GM21423 (cell line): Measurements from ENCODE around the gene ZNF92.
"Not testable (repeated sequence)": the region's sequence is repeated elsewhere in the genome, so short reads cannot be mapped to it uniquely, and the experiment has no call there.

Source experiments
- ATAC-seq: cut with Tn5 transposase; IDR thresholded peaks from one replicate; pipeline ENCODE4 v1.9.1; 2021; ENCODE audit warnings: mild to moderate bottlenecking, moderate library complexity; ENCODE audit not compliant: unreplicated experiment

Gene ZNF92

DNA sequence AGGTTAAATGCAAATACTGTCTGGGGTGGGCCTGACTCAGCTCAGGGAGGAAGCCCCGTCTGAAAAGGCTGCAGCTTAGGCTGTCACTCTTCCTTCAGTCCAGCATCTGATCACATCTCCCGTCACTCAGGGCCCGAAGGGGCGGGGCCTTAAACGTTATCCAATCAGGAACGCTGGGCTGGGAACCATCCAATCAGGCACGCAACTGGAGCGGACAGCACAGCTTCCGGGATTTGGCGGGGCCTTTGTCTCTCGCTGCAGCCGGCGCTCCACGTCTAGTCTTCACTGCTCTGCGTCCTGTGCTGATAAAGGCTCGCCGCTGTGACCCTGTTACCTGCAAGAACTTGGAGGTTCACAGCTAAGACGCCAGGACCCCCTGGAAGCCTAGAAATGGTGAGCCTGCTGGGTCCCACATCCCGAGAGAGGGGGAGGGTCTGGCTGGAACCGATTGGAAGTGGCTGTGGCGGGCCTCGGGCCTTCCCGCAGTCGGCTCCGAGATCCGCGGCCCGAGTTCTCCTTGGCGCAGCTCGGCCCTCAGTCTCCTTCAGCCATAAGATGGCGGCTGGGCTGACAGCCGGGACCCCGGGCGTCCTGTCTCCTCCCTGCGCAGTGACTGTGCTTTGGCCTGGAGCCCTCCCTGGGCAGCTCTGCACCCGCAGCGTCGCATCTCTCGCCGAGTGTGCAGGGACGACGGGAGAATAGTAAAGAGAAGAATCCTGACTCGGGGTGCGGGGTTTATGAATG is at the start of gene ZNF92:
TSS of gene ZNF92 (plus strand) at position 248 of the 744 bp plus-strand sequence. CDS start at position 391, 143 bp downstream.
- peak; percentile 99 for ATAC-seq

DNA sequence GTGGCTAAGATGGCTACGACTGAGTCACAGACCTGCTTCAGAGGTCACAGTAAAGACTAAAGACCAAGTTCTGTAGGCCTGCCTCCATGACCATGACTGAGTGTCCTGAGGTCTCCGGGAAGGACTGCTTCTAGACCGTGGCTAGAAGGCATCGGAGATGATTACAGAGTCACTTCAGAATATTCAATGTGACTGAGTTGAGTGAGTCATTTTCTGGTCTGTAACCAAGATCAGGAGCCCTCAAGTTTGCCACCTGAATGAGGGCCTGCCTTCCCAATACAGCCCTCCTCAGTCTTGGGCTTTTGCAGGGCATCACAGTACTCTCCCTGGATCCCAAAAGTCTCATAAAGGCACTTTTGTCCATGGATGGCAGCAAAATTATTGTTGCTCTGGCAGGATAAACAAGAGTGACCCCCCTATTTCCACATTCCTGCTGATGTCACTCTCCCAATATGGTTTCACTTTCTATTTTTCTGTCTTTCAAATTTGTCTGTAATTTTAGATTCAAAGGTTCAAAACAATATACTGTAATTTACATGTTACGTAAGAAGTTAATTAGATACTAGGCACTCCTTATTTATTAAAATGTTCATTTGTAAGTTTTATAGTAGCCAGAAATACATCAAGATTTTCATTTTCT is 47.7 kb upstream of the ZNF92 start:
- no peak for ATAC-seq

DNA sequence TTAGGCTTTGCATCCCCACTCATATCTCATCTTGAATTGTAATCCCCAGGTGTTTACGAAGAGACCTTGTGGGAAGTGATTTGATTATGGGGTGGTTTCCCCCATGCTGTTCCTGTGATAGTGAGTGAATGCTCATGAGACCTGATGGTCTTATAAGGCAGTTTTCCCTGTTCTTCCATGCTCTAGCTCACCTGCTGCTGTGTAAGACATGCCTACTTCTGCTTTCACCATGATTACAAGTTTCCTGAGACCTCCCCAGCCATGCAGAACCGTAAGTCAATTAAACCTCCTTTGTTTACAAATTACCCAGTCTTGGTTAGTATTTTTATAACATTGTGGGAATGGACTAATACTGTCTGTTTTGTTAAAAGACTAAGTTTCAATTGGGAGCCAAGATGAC is 35.3 kb upstream of the ZNF92 start:
- ATAC-seq: no peak

DNA sequence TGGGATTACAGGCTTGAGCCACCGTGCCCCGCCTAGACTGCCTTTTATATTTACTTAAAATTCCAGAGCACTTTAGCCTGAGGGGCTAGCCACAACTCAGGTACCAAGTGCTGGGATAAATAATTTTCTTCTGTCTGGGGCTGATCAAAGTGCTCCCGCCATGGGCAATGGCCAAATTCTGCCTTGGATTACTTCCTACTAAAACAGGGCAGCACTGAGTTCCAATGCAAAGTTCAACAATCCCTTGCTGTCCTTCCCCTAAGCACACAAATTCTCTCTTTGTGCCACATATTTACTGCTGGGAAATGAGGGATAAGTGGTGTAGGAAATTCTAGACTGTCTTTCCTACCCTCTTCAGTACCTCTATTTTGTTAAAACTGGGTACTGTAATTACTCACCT is 34.4 kb upstream of the ZNF92 start:
- no peak for ATAC-seq

DNA sequence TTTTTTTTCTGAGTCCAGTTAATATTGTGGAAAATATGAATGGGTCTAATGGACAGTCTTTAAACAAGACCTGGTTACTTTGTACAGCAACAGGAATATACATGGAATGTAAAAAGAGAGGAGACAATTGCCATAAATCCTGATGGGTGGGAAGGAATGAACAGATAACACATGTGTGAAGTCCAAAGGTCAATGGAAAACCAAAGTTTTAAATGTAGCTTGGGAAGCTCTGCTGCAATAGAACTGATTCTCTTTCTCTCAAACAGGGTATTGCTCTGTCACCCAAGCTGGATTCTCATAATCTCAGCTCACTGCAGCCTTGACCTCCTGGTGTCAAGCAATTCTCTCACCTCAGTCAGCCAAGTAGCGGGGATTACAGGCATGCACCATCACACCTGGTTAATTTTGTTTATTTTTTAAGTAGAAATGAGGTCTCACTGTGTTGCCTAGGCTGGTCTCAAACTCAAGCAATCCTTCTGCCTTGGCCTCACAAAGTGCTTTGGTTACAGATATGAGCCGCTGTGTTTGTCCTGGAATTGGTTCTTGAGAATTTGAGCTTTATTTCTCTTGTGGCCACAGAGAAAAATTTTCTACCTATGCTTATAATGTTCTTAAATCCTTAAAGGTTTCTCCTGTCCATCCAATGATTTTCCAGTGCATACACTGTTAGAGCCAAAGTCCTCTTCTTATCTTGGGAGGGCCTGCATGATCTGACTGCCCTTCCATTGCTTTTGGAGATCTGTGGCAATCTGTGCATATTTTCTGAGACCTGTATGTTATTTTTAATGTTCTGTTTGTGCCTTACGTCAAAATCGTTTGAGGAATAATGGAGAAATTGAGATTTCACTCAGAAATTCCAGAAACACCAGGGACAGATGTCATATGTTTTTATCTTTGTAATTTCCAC is 30.7 kb upstream of the ZNF92 start:
- no peak for ATAC-seq

DNA sequence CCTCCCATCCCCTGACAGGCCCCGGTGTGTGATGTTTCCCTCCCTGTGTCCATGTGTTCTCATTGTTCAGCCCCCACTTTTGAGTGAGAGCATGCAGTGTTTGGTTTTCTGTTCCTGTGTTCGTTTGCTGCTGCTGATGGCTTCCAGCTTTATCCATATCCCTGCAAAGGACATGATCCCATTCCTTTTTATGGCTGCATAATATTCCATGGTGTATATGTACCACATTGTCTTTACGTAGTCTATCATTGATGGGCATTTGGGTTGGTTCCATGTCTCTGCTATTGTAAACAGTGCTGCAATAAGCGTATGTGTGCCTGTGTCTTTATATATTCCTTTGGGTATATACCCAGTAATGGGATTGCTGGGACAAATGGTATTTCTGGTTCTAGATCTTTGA is 29.1 kb upstream of the ZNF92 start:
- ATAC-seq: not testable (repeated sequence)

DNA sequence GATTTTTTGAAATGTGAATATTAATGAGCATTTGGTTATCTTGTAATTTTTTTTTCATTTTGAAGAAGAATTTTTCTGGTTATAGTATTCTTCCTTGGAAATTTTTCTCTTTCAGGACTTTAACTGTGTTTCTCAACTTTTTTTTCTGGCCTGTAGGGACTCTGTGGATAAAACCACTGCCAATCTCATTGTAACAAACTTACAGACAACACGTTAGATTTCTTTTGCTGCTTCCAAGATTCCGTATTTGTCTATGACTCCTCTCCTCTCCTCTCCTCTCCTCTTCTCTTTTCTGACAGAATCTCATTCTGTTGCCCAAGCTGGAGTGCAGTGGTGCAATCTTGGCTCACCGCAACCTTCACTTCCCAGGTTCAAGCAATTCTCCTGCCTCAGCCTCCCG is 19.4 kb upstream of the ZNF92 start:
- ATAC-seq: no peak

DNA sequence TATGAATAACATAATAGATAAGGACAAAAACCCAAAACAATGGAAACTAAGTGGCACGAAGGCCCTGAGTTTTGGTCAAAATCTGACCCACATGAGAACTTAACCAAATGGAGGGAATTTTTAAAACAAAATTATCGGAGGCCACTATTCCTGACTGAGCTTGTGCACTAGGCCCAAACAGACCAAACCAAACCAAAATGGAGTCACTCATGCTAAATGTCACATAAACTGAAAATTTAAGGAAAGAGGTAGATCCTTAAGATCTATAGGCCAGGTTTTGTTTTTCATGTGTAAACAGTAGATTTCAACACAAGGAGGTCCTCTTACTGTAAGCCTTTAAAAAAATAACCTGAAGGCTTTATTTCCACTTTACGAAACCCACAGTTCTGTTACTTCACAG is 3.8 kb upstream of the ZNF92 start:
- ATAC-seq: no peak

DNA sequence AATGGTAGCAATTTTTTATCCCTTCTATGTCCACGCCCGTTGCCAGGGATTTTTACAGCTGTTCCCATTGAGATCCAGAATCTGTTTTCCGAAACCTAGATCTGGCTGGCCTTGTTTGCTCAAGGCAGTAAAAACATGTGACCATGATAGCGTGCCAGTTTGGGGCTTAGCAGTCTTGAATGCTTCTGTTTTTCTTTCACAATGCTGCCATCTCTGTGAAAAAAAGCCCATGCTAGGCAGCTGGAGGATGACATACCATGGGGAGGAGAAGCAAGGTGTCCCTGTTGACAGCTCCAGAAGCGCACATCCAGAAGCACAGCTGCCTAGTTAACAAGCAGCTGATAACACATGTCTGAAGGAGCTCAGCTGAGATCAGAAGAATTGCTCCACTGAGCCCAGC is 2.2 kb upstream of the ZNF92 start:
- ATAC-seq: no peak

DNA sequence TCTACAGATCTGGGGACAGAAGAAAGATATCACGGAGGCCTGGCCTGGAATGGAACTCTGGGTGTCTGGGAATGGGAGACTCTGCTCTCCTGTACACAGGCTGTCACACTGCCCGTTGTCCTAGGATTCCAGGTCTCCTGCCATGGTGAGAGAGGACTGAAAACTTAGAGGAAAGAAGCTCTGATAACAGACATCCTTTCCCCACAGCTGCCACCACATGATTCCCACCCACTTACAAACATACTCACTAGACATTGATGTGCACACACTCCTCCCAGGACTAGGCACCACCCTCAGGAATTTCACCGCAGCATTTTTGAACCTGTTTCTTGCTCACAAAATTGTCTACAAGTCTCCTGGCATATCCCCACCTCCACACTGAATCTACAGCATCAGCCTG is 5.7 kb downstream of the ZNF92 start:
- ATAC-seq: no peak

DNA sequence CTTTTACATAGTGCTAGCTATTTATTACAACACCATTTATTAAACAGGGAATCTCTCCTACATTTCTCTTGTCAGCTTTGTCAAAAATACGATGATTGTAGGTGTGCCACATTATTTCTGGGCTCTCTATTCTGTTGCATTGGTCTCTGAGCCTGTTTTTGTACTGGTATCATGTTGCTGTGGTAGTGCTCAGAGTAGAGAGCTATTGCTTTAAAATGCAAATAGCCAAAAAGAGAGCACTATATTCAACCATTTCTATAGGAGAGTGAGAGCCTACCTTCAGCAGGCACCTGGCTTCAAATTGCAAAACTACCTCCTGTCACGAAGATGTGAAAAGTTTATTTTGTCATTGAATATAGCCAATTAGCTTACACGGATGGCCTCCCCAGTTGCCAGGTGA is 8.1 kb downstream of the ZNF92 start:
- no peak for ATAC-seq

DNA sequence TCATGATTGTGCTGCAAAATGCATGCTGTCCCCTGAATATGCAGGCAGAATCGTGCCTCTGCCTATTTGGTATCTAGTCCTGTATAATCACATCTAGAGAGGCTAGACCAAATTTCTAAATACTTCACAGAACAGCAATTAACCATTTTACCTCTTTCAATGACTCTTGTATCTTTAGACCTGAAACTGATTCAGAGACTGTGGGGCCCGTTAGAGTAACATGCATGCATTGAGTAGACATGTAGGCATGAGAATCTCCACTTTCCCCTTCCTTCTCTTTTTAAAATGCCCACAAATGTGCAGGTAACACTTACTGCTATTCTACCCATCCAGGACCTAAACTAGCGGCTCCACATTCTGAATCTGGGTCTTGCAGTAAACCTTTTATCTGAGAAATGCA is 8.8 kb downstream of the ZNF92 start:
- no peak for ATAC-seq

DNA sequence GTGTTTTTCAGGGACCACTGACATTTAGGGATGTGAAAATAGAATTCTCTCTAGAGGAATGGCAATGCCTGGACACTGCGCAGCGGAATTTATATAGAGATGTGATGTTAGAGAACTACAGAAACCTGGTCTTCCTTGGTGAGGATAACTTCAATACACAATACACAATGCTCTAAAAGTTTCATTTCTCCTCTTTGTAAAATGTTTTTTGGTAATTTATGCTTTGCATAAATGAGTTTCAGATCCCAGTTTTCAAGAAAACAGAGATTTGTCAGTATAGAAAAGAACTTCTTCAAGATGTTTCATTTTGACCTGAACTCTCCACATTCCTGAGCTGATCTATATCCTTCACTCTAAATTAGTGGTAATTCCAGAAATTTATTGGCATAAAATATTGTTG is 14.2 kb downstream of the ZNF92 start:
- ATAC-seq: no peak

DNA sequence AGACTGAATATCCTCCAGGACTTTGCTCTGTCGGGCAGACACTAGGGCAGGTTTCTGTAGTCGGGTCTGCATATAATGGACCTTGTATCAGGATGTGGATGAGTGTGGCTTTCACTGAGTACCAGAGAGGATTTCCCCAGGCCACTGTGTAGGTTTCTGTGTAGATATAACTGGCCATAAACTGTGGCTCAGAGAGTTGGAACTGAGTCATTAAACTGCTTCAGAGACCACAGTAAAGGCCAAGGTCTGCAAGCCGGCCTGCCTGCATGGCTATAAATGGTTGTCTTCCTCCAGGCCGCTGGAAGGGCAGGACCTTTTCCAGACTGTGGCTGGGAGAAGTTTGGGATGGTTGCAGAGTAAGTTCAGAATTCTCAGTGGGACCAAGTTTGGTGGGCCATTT is 16.9 kb downstream of the ZNF92 start:
- peak; percentile 90 for ATAC-seq

DNA sequence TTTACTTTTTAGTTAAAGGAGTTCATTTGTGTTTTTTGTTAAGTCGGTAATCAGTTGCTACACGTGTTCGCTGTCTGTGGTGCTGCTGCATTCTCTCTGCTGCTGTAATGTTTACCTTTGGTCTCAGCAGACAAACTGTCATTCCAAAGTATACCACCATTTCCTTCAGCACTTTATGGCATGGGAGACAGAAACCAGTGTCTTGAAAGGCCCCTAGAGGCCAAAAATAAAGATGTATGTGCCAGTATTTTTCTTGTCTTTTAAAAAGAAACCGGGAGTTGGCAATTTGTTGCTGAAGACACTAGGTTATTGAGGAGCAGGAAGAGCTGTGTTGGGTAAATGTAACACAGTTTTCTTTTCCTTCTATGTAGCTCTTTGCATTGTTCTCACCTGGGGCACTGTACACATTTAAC is 24.1 kb downstream of the ZNF92 start:
- ATAC-seq: no peak

DNA sequence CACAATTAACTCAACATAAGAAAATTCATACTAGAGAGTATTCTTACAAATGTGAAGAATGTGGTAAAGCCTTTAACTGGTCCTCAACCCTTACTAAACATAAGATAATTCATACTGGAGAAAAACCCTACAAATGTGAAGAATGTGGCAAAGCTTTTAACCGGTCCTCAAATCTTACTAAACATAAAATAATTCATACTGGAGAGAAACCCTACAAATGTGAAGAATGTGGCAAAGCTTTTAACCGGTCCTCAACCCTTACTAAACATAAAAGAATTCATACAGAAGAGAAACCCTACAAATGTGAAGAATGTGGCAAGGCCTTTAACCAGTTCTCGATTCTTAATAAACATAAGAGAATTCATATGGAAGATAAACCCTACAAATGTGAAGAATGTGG is 25.0 kb downstream of the ZNF92 start:
- ATAC-seq: not testable (repeated sequence)

DNA sequence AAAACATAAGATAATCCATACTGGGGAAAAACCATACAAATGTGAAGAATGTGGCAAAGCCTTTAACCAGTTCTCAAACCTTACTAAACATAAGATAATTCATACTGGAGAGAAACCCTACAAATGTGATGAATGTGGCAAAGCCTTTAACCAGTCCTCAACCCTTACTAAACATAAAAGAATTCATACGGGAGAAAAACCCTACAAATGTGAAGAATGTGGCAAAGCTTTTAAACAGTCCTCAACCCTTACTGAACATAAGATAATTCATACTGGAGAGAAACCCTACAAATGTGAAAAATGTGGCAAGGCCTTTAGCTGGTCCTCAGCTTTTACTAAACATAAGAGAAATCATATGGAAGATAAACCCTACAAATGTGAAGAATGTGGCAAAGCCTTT is 25.4 kb downstream of the ZNF92 start:
- not testable (repeated sequence) for ATAC-seq

DNA sequence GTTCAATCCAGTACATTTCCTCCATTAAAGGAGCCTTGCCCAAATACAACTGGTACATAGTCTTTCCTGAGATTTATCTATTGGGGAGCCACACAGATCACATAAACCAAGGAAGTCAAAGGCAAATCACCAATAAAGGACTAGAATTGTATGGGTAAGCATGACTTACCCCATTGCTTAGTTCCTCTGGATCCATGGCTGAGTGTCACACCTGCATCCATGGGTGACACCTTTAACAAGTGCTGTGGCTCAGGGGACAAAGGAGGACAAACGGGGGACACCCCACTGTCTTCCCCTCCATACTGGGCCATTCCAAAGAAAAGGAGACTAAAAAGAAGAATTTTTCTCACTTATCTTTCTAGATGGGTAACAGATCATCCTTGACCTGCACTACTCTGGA is 30.4 kb downstream of the ZNF92 start:
- no peak for ATAC-seq

DNA sequence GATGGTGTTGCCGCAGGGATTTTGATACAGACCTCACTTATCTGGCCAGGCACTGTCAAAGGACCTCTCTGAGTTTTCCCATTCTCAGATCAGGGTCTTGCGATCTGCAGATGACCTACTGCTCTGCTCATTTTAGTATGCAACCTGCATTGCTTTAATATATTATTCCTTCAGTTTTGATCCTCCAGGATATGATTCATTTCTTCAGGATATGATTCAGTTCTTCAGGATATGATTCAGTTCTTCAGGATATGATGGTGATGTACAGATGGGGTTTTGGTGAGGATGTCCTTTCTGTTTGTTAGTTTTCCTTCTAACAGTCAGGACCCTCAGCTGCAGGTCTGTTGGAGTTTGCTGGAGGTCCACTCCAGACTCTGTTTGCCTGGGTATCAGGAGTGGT is 33.1 kb downstream of the ZNF92 start:
- not testable (repeated sequence) for ATAC-seq

DNA sequence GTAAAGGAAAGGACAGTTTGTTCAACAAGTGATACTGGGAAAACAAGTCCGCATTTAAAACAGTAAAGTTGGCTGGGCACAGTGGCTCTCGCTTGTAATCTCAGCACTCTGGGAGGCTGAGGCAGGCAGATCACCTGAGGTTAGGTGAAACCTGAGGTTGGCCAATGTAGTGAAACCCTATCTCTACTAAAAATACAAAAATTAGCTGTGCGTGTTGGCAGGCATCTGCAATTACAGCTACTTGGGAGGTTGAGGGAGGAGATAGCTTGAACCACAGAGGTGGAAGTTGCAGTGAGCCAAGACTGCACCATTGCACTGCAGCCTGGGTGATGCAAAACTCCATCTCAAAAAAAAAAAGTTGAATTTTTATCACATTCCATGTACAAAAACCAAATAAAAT is 35.7 kb downstream of the ZNF92 start:
- ATAC-seq: no peak

DNA sequence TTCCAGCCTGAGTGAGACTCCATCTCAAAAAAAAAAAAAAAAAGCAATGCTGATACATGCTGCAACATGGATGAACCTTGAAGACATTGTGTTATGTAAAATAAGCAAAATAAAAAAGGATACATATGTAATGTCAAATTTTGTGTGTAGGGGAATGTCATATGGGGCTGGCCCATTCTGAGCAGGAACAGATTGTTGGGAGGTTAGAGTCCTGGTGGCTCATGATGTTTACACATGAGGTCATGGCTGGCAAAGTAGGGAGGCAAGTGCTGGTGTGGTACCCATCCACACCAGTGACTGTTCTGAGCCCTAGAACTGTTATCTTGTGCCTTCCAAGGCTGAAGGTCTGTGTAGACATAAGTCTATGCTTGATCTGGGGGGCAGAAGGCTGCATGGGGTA is 37.6 kb downstream of the ZNF92 start:
- ATAC-seq: no peak

DNA sequence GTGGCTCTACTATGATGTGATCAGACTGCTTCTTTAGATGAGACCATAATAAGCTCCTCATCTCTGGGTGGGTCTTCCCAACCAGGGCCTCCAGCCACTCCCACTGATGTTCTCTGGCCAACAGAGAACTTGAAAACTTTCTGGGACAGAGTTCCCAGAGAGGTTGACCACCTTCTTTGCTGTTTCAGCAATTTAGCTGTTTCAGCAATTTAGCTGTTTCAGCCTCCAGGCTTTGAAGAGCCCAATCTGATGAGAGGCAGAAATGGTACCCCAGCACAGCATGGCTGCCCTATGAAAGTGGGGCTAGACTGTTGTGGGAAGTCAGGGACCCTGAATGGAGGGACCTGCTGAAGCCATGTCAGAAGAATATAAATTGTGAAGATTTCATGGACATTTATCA is 49.0 kb downstream of the ZNF92 start:
- ATAC-seq: no peak
